NOMO-1 treated with dmso at 0.1 percent for 144 hours (cell line): ENCODE results near the gene MEX3D.

Experiments
- DNase-seq: peaks from one replicate; lab custom pipeline; 2025; ENCODE audit not compliant: unreplicated experiment; lab: John Stamatoyannopoulos, UW

Gene MEX3D

DNA sequence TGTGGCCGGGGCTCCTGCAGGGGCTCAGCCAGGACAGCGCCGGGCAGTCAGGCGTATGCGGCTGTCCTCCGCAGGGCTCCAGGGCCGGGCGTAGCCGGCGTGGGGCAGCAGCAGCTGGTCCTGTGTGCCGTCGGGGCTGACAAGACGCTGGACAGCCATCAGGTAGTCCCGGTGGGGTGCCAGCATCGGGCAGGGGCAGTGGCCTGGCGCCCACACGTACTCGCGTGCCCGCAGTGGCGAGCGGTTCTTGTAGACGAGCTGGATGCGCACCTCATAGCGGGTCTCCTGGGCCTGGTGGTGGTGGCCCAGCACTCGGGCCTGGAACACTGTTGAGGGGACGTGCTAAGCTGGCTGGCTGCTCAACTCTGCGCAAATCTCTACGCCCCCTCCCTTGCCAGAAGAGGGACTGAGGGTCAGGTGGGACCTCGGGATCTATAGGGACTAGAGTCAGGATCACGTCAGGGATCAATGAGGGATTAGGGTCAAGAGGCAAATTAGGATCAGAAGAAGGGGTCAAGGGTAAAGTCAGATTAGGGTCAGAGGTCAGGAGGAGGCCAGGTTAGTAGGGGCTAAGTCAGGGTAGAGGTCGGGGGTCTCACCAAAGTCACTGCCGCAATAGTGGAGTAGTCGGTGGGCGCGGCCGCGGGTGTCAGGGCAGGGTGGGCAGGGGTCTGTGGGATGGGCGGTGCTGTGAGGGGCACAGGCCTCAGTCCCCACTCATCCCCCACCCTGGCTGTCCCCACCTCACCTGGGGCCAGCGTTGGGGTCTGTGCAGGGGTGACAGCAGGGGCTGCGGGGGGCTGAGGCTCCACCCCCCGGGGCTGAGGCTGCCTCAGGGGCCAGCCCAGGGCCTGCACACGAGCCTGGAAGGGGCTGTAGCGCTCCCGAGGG is 61.9 kb downstream of the MEX3D start:
- DNase-seq, result no peak

GRCh38 chr19:1505012-1505411 is 63.1 kb downstream of the MEX3D start:
- no peak for DNase-seq
